ENCODE measurements around the gene CABP4. TPM values are rescaled to one million over a fixed set of nuclear protein-coding genes. Genes with fewer than 3 reads are reported as not detected.

The CABP4 gene
- 2.0 and 2.5 TPM in 2 replicates for total RNA-seq (2021)
- Bru-seq, nascent RNA, result percentile 27 among the genes with signal in this experiment
- percentile 35 among the genes with signal in this experiment for BruChase-seq, experiment 1, labeled RNA remaining after a 2-hour chase
- BruChase-seq, experiment 2, labeled RNA remaining after a 6-hour chase, result percentile 38 among the genes with signal in this experiment
- long read RNA-seq, result 0 reads

GRCh38 chr11:67455054-67455453, at the start of gene CABP4:
Gene CABP4, plus strand, starts transcription at chr11:67455354. Its CDS starts 70 bp downstream, at chr11:67455424.
- H3K4me2 ChIP-seq, result no peak within 1 kb of the TSS
- no TSS peak for BruUV-seq (replicated peaks)
- DNase-seq, result no peak
- H3K79me2 ChIP-seq (ENCODE audit: low read depth), result no peaks in the 10 kb centered on the region
- no peaks in the 10 kb centered on the region for H3K4me1 ChIP-seq (replicated peaks; ENCODE audit: insufficient read depth)
- ChIA-PET POLR2A (ENCODE audit: unreplicated experiment) (no interaction called here), CTCF (no interaction called here)
- peaks cover 16% of the 10 kb centered on the region for H3F3A ChIP-seq (ENCODE audit: insufficient read depth, low read depth)
- H3K9me2 ChIP-seq (ENCODE audit: insufficient read depth), result no peaks in the 10 kb centered on the region
- H3K9me3 ChIP-seq (ENCODE audit: insufficient read depth, low read depth), result no peaks in the 10 kb centered on the region
- no peaks in the 10 kb centered on the region for H3K27me3 ChIP-seq (ENCODE audit: insufficient read depth, low read depth)
- H3K4me3 ChIP-seq, result no peak within 1 kb of the TSS
- no peak within 1 kb of the TSS for H3K27ac ChIP-seq
- intact Hi-C loops (cut with micrococcal nuclease; ENCODE audit: unreplicated experiment), result no loop called here
- no peak within 1 kb of the TSS for H2AFZ ChIP-seq
- no peaks in the 10 kb centered on the region for H3K36me3 ChIP-seq (ENCODE audit: low read depth)
- H4K20me1 ChIP-seq (ENCODE audit: insufficient read depth), result no peaks in the 10 kb centered on the region
- no peak for TF ChIP-seq EZH2 (IDR thresholded peaks at IDR 0.05; ENCODE audit: low read depth)
- TF ChIP-seq CTCF (conservative IDR thresholded peaks at IDR 0.05), result no peak

- H3K36me3 ChIP-seq (ENCODE audit: low read depth), result no peaks in the 10 kb centered on the region
- H3K79me2 ChIP-seq (ENCODE audit: low read depth), result peaks cover 5% of the 10 kb centered on the region
- H3K9me3 ChIP-seq (ENCODE audit: insufficient read depth, low read depth), result no peaks in the 10 kb centered on the region
- BruUV-seq (replicated peaks), result no TSS peak
- no peak overlapping the region for H2AFZ ChIP-seq
- no peak overlapping the region for H3K4me3 ChIP-seq
- H3K4me2 ChIP-seq, result no peak overlapping the region
- peaks cover 13% of the 10 kb centered on the region; the same call in 1 of the 2 replicates for H3F3A ChIP-seq (ENCODE audit: insufficient read depth, low read depth)
- ChIA-PET POLR2A (ENCODE audit: unreplicated experiment) (interaction anchor here (0.6 kb wide), 2 partner anchors 18 to 51 kb away, joined by 3 read pairs; no protein-coding TSS in a partner anchor), CTCF (interaction anchor here (0.6 kb wide), 1 partner anchor 311 kb away, joined by 6 read pairs; no protein-coding TSS in a partner anchor)
- no peaks in the 10 kb centered on the region for H4K20me1 ChIP-seq (ENCODE audit: insufficient read depth)
- H3K27ac ChIP-seq, result no peak overlapping the region
- no peak for DNase-seq
- TF ChIP-seq EZH2 (IDR thresholded peaks at IDR 0.05; ENCODE audit: low read depth), result no peak
- no peak for TF ChIP-seq CTCF (conservative IDR thresholded peaks at IDR 0.05)
- intact Hi-C loops (cut with micrococcal nuclease; ENCODE audit: unreplicated experiment), result no loop called here
- H3K4me1 ChIP-seq (replicated peaks; ENCODE audit: insufficient read depth), result peaks cover 6% of the 10 kb centered on the region
- no peaks in the 10 kb centered on the region for H3K9me2 ChIP-seq (ENCODE audit: insufficient read depth)
- H3K27me3 ChIP-seq (ENCODE audit: insufficient read depth, low read depth), result no peaks in the 10 kb centered on the region
Measured at GRCh38 chr11:67405688-67406339, 49.3 kb upstream of the CABP4 start.

- no peaks in the 10 kb centered on the region for H3K36me3 ChIP-seq (ENCODE audit: low read depth)
- POLR2A ChIA-PET (ENCODE audit: unreplicated experiment), result no interaction called here
- H3K27ac ChIP-seq, result no peak overlapping the region
- DNase-seq, result no peak
- H4K20me1 ChIP-seq (ENCODE audit: insufficient read depth), result no peaks in the 10 kb centered on the region
- no peaks in the 10 kb centered on the region for H3K79me2 ChIP-seq (ENCODE audit: low read depth)
- H3K4me1 ChIP-seq (replicated peaks; ENCODE audit: insufficient read depth), result peaks cover 6% of the 10 kb centered on the region
- H3F3A ChIP-seq (ENCODE audit: insufficient read depth, low read depth), result peaks cover 13% of the 10 kb centered on the region; the same call in 1 of the 2 replicates
- intact Hi-C loops (cut with micrococcal nuclease; ENCODE audit: unreplicated experiment), result no loop called here
- no peak overlapping the region for H3K4me3 ChIP-seq
- BruUV-seq (replicated peaks), result no TSS peak
- no peak for TF ChIP-seq CTCF (conservative IDR thresholded peaks at IDR 0.05)
- no peak for TF ChIP-seq EZH2 (IDR thresholded peaks at IDR 0.05; ENCODE audit: low read depth)
- H3K9me2 ChIP-seq (ENCODE audit: insufficient read depth), result no peaks in the 10 kb centered on the region
- CTCF ChIA-PET, result interaction anchor here (0.7 kb wide), 1 partner anchor 259 kb away, joined by 3 read pairs; no protein-coding TSS in a partner anchor
- no peaks in the 10 kb centered on the region for H3K27me3 ChIP-seq (ENCODE audit: insufficient read depth, low read depth)
- H2AFZ ChIP-seq, result no peak overlapping the region
- H3K9me3 ChIP-seq (ENCODE audit: insufficient read depth, low read depth), result no peaks in the 10 kb centered on the region
- no peak overlapping the region for H3K4me2 ChIP-seq
Measured at GRCh38 chr11:67406420-67406968, 48.7 kb upstream of the CABP4 start.
